Liver (tissue), 9 donors: ENCODE data around the gene XCL1. TPM values are rescaled to one million over a fixed set of nuclear protein-coding genes. Genes with fewer than 3 reads are reported as not detected.

Experiments
- DNase-seq: peaks from one replicate; pipeline ENCODE4 v3.0.0-alpha.2; 2017; ENCODE audit warnings: low spot score
- H3K27ac ChIP-seq, 2 donors: one replicate each; pipeline ENCODE4 v1.7.0; 2013; ENCODE audit warnings: inconsistent platforms in 2 of 2, low read length in 2 of 2, control low read depth in 1 of 2, low read depth in 1 of 2, mild to moderate bottlenecking in 1 of 2
- H3K27me3 ChIP-seq, 4 donors: one replicate each; pipeline versions ENCODE4 v1.6.1 to v1.7.0; 2013; ENCODE audit warnings: low read length in 3 of 4, inconsistent platforms in 1 of 4, mild to moderate bottlenecking in 1 of 4, moderate library complexity in 1 of 4; ENCODE audit not compliant: control insufficient read depth in 4 of 4, insufficient read depth in 4 of 4
- H3K36me3 ChIP-seq, 4 donors: one replicate each; pipeline versions ENCODE4 v1.6.1 to v1.7.0; 2013; ENCODE audit warnings: low read length in 3 of 4, mild to moderate bottlenecking in 3 of 4, low read depth in 1 of 4, moderate library complexity in 1 of 4; ENCODE audit not compliant: control insufficient read depth in 4 of 4, insufficient read depth in 3 of 4
- H3K4me1 ChIP-seq, 4 donors: one replicate each; pipeline versions ENCODE4 v1.6.1 to v1.7.0; 2013; ENCODE audit warnings: low read length in 3 of 4, mild to moderate bottlenecking in 3 of 4, moderate library complexity in 1 of 4; ENCODE audit not compliant: control insufficient read depth in 4 of 4, insufficient read depth in 4 of 4
- H3K4me3 ChIP-seq, 3 donors: one replicate each; pipeline versions ENCODE4 v1.6.1 to v1.7.0; 2013; ENCODE audit warnings: low read length in 3 of 3, control low read depth in 1 of 3, low read depth in 1 of 3, mild to moderate bottlenecking in 1 of 3
- H3K9ac ChIP-seq, 2 donors: one replicate each; pipeline ENCODE4 v1.7.0; 2013; ENCODE audit warnings: low read length in 2 of 2, mild to moderate bottlenecking in 2 of 2, moderate library complexity in 2 of 2, control low read depth in 1 of 2, low read depth in 1 of 2
- H3K9me3 ChIP-seq, 4 donors: one replicate each; pipeline versions ENCODE4 v1.6.1 to v1.7.0; 2013; ENCODE audit warnings: low read length in 3 of 4; ENCODE audit not compliant: control insufficient read depth in 4 of 4
- EGR1 ChIP-seq, 2 donors: IDR thresholded peaks; 2 replicates each; pipeline ENCODE4 v1.6.1; 2016 to 2018; ENCODE audit warnings: antibody characterized with exemption in 2 of 2, low read depth in 2 of 2
- FOXA1 ChIP-seq: IDR thresholded peaks from 2 replicates; pipeline ENCODE4 v1.6.1; 2016; ENCODE audit warnings: antibody characterized with exemption
- FOXA2 ChIP-seq: IDR thresholded peaks from 2 replicates; pipeline ENCODE4 v1.6.1; 2016; ENCODE audit warnings: antibody characterized with exemption
- GABPA ChIP-seq, 2 donors: IDR thresholded peaks in 1 of 2; conservative IDR thresholded peaks in 1 of 2; 2 replicates each; pipeline ENCODE4 v1.6.1; 2016; ENCODE audit warnings: antibody characterized with exemption in 2 of 2, mild to moderate bottlenecking in 1 of 2, moderate library complexity in 1 of 2
- HNF4A ChIP-seq, 2 donors: conservative IDR thresholded peaks; 2 replicates each; pipeline ENCODE4 v1.6.1; 2016; ENCODE audit warnings: antibody characterized with exemption in 2 of 2, mild to moderate bottlenecking in 2 of 2
- HNF4G ChIP-seq: IDR thresholded peaks from 2 replicates; pipeline ENCODE4 v1.6.1; 2016; ENCODE audit warnings: antibody characterized with exemption
- JUND ChIP-seq, 2 donors: IDR thresholded peaks; 2 replicates each; pipeline ENCODE4 v1.6.1; 2016; ENCODE audit warnings: antibody characterized with exemption in 2 of 2
- NR2F2 ChIP-seq: IDR thresholded peaks from 2 replicates; pipeline ENCODE4 v1.6.1; 2016; ENCODE audit warnings: antibody characterized with exemption
- RAD21 ChIP-seq, 2 donors: IDR thresholded peaks; 2 replicates each; pipeline ENCODE4 v1.6.1; 2016; ENCODE audit warnings: antibody characterized with exemption in 2 of 2, mild to moderate bottlenecking in 2 of 2
- RXRA ChIP-seq, 2 donors: IDR thresholded peaks; 2 replicates each; pipeline ENCODE4 v1.6.1; 2017 to 2018; ENCODE audit warnings: antibody characterized with exemption in 2 of 2, mild to moderate bottlenecking in 1 of 2
- SP1 ChIP-seq: IDR thresholded peaks from 2 replicates; pipeline ENCODE4 v1.6.1; 2018; ENCODE audit warnings: antibody characterized with exemption, mild to moderate bottlenecking
- TAF1 ChIP-seq: conservative IDR thresholded peaks from 2 replicates; pipeline ENCODE4 v1.6.1; 2016; ENCODE audit warnings: antibody characterized with exemption, mild to moderate bottlenecking
- YY1 ChIP-seq: IDR thresholded peaks from 2 replicates; pipeline ENCODE4 v1.6.1; 2016; ENCODE audit warnings: antibody characterized with exemption, mild to moderate bottlenecking
- WGBS: extraction: QIAGEN DNeasy Blood & Tissue Kit; methylation state at CpG from one replicate; pipeline ENCODE4 v1.1.7; 2013; 5-methylcytosine and 5-hydroxymethylcytosine counted together
- polyA plus RNA-seq, 2 donors: library from polyadenylated mRNA; stranded (reverse) in 1 of 2; unstranded in 1 of 2; fragments of 200-250 nt in 1 of 2; fragments of >200 nt in 1 of 2; fragmentation: Nextera tagmentation in 1 of 2; extraction: Ambion mirVana in 1 of 2; gene quantifications; one replicate each; pipeline versions ENCODE4 v1.2.1 to v1.2.3, GENCODE V29; 2013 to 2015
- total RNA-seq, 2 donors: library from RNA; depleted of rRNA; stranded (reverse); fragments of >200 nt; gene quantifications; one replicate each; pipeline ENCODE4 v1.2.3, GENCODE V29; 2014
- TF ChIP-seq, protein P1 (sequence below): IDR thresholded peaks from 2 replicates; pipeline ENCODE4 v1.6.1; 2016; ENCODE audit warnings: antibody characterized with exemption
- TF ChIP-seq, protein P2 (sequence below): IDR thresholded peaks from 2 replicates; pipeline ENCODE4 v1.6.1; 2016; ENCODE audit warnings: antibody characterized with exemption, mild to moderate bottlenecking
- TF ChIP-seq, protein P3 (sequence below): IDR thresholded peaks from 2 replicates; pipeline ENCODE4 v1.6.1; 2016; ENCODE audit warnings: antibody characterized with exemption
- TF ChIP-seq, protein P4 (sequence below): fragments of 150-350 bp; IDR thresholded peaks from 2 replicates; pipeline ENCODE4 v1.5.1; 2017; ENCODE audit warnings: improper control_type of control experiment, low read depth, low read length; ENCODE audit not compliant: missing input control
- donor health status: healthy.
- donor health status: healthy.
- donor health status: healthy.
- donor health status: healthy.
- donor health status: healthy.

XCL1 gene
- total and polyA plus RNA-seq, 4 donors = 0.17 to 0.33 (median 0.22) TPM

DNA sequence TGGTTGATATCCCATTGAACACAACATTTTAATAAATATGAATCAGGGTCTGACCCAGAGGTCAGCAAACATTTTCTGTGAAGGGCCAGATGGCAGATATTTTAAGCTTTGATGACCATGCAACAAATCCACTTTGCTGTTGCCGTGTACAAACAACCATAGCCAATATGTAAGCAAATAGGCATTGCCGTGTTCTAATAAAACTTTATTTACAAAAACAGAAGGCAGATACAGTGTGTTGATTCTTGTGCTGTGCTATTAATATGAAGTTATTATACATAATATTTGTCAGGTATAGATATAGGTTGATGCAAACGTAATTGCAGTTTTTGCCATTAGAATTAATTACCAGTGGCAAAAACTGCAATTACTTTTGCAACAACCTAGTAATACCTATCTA, 8.8 kb upstream of the XCL1 start (continued):
- TF ChIP-seq, protein P1, sequence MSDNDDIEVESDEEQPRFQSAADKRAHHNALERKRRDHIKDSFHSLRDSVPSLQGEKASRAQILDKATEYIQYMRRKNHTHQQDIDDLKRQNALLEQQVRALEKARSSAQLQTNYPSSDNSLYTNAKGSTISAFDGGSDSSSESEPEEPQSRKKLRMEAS = no peak
- TF ChIP-seq NR2F2 (no peak), TAF1 (no peak), GABPA (IDR thresholded peaks at IDR 0.05 in 1 of 2, conservative IDR thresholded peaks at IDR 0.05 in 1 of 2) (no peak), JUND (IDR thresholded peaks at IDR 0.05) (no peak), HNF4A (conservative IDR thresholded peaks at IDR 0.05) (no peak), YY1 (no peak)

DNA sequence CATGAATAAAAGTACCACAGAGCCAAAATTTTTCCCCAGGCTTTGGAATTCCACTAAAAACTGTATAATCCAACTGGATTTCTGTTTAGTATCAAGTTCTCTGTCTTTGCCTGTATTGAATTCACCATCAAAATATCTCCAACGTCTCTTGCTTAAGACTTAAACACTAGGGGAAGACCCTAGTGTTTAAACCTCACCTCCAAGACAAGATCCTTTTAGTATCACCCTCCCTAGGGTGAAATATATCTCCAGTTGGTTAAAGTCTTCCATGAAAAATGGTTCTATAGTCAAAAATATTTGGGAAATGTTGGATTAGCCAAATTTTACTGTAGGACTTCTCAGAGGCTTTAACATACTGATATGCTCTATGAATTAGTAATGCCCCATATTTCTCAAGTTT, 8.1 kb upstream of the XCL1 start:
- no peak overlapping the region for H3K9ac ChIP-seq
- H3K27me3 ChIP-seq = no peaks in the 10 kb centered on the region
- WGBS = 93% methylated on average over 1 of the region's 1 CpG
- H3K9me3 ChIP-seq = no peaks in the 10 kb centered on the region
- DNase-seq = no peak
- no peak overlapping the region for H3K4me3 ChIP-seq
- H3K4me1 ChIP-seq = peaks cover 0 to 4% (median under 1%) of the 10 kb centered on the region in 4 donors
- no peak for TF ChIP-seq GABPA (IDR thresholded peaks at IDR 0.05 in 1 of 2, conservative IDR thresholded peaks at IDR 0.05 in 1 of 2)
- TF ChIP-seq, protein P2, sequence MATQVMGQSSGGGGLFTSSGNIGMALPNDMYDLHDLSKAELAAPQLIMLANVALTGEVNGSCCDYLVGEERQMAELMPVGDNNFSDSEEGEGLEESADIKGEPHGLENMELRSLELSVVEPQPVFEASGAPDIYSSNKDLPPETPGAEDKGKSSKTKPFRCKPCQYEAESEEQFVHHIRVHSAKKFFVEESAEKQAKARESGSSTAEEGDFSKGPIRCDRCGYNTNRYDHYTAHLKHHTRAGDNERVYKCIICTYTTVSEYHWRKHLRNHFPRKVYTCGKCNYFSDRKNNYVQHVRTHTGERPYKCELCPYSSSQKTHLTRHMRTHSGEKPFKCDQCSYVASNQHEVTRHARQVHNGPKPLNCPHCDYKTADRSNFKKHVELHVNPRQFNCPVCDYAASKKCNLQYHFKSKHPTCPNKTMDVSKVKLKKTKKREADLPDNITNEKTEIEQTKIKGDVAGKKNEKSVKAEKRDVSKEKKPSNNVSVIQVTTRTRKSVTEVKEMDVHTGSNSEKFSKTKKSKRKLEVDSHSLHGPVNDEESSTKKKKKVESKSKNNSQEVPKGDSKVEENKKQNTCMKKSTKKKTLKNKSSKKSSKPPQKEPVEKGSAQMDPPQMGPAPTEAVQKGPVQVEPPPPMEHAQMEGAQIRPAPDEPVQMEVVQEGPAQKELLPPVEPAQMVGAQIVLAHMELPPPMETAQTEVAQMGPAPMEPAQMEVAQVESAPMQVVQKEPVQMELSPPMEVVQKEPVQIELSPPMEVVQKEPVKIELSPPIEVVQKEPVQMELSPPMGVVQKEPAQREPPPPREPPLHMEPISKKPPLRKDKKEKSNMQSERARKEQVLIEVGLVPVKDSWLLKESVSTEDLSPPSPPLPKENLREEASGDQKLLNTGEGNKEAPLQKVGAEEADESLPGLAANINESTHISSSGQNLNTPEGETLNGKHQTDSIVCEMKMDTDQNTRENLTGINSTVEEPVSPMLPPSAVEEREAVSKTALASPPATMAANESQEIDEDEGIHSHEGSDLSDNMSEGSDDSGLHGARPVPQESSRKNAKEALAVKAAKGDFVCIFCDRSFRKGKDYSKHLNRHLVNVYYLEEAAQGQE = no peak
- TF ChIP-seq HNF4A (conservative IDR thresholded peaks at IDR 0.05) = no peak
- no peak for TF ChIP-seq RAD21 (IDR thresholded peaks at IDR 0.05)
- TF ChIP-seq HNF4G = no peak
- no peak for TF ChIP-seq TAF1
- no peak for TF ChIP-seq RXRA (IDR thresholded peaks at IDR 0.05)
- TF ChIP-seq, protein P3, sequence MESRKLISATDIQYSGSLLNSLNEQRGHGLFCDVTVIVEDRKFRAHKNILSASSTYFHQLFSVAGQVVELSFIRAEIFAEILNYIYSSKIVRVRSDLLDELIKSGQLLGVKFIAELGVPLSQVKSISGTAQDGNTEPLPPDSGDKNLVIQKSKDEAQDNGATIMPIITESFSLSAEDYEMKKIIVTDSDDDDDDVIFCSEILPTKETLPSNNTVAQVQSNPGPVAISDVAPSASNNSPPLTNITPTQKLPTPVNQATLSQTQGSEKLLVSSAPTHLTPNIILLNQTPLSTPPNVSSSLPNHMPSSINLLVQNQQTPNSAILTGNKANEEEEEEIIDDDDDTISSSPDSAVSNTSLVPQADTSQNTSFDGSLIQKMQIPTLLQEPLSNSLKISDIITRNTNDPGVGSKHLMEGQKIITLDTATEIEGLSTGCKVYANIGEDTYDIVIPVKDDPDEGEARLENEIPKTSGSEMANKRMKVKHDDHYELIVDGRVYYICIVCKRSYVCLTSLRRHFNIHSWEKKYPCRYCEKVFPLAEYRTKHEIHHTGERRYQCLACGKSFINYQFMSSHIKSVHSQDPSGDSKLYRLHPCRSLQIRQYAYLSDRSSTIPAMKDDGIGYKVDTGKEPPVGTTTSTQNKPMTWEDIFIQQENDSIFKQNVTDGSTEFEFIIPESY = no peak
- TF ChIP-seq FOXA2 = no peak
- TF ChIP-seq, protein P4, sequence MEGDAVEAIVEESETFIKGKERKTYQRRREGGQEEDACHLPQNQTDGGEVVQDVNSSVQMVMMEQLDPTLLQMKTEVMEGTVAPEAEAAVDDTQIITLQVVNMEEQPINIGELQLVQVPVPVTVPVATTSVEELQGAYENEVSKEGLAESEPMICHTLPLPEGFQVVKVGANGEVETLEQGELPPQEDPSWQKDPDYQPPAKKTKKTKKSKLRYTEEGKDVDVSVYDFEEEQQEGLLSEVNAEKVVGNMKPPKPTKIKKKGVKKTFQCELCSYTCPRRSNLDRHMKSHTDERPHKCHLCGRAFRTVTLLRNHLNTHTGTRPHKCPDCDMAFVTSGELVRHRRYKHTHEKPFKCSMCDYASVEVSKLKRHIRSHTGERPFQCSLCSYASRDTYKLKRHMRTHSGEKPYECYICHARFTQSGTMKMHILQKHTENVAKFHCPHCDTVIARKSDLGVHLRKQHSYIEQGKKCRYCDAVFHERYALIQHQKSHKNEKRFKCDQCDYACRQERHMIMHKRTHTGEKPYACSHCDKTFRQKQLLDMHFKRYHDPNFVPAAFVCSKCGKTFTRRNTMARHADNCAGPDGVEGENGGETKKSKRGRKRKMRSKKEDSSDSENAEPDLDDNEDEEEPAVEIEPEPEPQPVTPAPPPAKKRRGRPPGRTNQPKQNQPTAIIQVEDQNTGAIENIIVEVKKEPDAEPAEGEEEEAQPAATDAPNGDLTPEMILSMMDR = no peak
- TF ChIP-seq, protein P1 = no peak
- no peak for TF ChIP-seq YY1
- no peak for TF ChIP-seq FOXA1
- TF ChIP-seq NR2F2 = no peak
- no peak for TF ChIP-seq EGR1 (IDR thresholded peaks at IDR 0.05; ENCODE audit: low read depth in 2 of 2)
- no peak for TF ChIP-seq SP1
- no peak for TF ChIP-seq JUND (IDR thresholded peaks at IDR 0.05)
- H3K36me3 ChIP-seq = no peaks in the 10 kb centered on the region
- no peak overlapping the region for H3K27ac ChIP-seq
